A172 (cell line): ENCODE measurements around the gene MTMR10. TPM values are rescaled to one million over a fixed set of nuclear protein-coding genes. Genes with fewer than 3 reads are reported as not detected.

Experiments used
- DNase-seq: peaks from one replicate; pipeline ENCODE4 v3.0.0-alpha.2; 2015; ENCODE audit warnings: low spot score
- total RNA-seq: library from RNA; depleted of rRNA; stranded (reverse); fragments of >200 nt; shearing (Covaris generic); gene quantifications from 2 replicates; pipeline ENCODE4 v1.2.3, GENCODE V29; 2014

MTMR10 gene
- total RNA-seq, 1 experiment from 2014 or later: 20.9 TPM

DNA sequence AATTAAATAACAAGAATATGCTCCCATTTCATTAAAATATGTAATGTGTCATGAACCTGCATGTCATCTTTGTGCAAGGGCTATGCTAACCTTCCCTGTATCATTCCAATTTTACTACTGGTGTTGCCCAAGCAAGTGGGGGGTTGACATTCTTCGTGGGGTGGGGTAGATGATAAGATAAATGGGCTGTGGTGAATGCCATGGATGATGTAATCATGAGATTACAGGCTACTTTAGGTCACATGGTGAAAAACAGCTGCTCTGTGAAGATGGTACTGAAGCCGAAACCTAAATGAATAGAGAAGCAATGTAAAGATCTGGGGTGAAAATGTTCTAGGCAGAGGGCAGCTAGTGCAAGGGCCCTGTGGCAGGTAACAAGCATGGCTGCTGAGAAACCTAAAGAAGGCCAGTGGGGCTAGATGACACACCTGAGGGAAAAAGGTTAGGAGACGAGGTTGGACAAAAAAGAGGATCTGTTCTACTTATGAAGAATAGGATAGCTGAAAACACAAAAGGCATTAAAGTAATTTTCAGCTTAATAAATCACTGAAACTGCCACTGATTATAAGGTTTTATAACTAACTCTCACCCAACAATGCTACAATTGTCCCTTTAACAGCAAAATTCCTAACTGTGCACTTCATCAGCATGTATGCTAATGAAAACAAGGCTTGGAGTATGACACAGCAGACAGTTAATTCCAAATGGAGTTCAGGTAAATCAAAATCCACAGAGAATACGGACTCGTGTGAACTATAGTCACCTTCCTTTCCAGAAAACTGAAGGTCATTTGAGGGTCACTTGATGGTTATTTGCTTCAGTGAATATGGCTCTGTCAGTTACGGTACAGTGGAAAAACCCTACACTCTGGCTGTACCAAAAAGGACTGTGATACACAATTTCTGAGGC, 35.0 kb downstream of the MTMR10 start:
- peak; percentile 67 for DNase-seq

- no peak for DNase-seq
These were observed 36.8 kb downstream of the MTMR10 start for GRCh38 chr15:30954674-30955073.

- peak; percentile 91 for DNase-seq
These were observed 37.6 kb downstream of the MTMR10 start for GRCh38 chr15:30953731-30954378.

- no peak for DNase-seq
These were observed 38.2 kb downstream of the MTMR10 start for GRCh38 chr15:30953183-30953582.

GRCh38 chr15:30943654-30944335, 47.6 kb downstream of the MTMR10 start:
- no peak for DNase-seq

DNA sequence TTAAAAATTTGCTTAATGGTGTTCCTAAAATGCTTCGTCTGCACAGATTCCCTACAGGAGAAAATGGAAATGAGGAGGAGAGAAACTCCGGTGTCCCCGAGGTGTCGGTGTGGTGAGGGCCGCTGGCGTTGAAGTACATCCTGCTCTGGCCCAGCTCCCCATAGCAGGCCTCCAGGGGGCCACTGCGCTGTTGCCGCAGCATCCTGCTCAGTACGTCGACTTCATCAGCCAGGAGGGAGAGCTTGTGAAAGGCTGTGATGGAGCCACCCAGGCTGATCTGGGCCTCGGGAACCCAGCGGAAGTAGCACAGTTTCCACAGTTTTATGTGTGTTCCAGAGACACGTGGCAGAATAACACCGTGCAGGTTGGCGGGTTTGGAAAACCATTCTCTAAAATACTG, 49.9 kb downstream of the MTMR10 start:
- DNase-seq: no peak

DNA sequence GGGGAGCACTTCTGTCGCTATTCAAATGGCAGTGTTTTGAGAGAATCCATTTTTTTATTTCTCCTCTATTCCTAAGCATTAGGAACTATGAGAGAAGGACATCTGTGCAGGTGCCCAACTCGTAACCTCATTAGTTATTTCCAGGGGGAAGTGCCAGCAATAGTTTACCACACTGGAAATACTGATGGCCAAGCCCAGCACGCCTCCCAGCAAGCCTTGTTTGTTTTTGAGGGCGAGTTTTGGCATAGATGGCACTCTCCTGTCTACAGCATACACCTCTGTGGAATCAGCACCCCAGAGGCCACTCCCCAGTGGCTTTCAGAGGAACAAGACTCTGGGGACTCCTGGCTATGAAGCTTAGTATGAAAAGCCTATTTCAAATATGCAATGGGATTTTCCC, 51.1 kb downstream of the MTMR10 start:
- no peak for DNase-seq

DNA sequence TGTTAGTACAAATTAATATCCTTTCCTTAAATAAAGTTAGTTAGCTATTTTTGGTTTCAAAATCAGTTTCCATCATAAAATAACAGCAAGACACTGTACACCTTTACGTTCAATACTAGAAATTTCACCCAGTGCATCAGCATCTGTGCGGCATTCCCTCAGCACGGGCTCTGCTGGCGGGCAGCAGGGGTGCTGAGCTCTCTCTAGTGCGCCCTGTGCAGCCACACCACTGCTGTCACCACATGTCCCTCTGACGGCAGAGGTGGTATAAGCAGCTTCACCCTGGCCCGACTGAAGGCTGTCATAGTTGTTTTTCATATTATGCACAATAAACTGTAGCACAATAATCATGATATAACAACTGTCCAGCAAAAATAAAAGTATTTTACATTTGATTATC, 52.3 kb downstream of the MTMR10 start:
- no peak for DNase-seq

- no peak for DNase-seq
These were observed 58.1 kb downstream of the MTMR10 start for GRCh38 chr15:30933293-30933692.

- DNase-seq: no peak
These were observed 61.0 kb downstream of the MTMR10 start for GRCh38 chr15:30930422-30930821.

GRCh38 chr15:30929982-30930381, 61.4 kb downstream of the MTMR10 start:
- DNase-seq: no peak

DNA sequence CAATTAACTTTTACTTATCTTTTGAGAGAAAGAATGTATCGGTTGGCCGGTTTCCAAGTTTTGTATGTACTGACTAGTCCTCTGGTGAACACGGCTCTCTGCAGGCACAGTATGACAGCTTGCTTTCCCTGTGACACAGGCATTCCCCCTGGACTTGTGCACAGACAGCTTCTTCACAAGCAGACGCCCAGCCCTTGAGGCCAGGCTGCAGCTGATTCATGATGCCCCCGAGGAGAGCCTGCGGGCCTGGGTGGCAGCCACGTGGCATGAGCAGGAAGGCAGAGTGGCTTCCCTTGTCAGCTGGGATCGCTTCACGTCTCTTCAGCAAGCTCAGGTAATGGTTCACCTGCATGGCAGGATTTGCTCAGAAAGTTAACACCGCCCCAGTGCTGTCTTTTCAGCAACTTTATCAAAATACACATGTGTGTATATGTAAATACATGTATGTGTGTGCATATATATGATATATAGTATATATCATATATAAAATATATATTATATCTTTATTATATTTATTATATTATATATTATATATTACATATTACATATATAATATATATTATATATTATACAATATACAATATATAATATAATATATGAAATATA, 62.3 kb downstream of the MTMR10 start:
- no peak for DNase-seq

GRCh38 chr15:30928076-30928475, 63.4 kb downstream of the MTMR10 start:
- no peak for DNase-seq

DNA sequence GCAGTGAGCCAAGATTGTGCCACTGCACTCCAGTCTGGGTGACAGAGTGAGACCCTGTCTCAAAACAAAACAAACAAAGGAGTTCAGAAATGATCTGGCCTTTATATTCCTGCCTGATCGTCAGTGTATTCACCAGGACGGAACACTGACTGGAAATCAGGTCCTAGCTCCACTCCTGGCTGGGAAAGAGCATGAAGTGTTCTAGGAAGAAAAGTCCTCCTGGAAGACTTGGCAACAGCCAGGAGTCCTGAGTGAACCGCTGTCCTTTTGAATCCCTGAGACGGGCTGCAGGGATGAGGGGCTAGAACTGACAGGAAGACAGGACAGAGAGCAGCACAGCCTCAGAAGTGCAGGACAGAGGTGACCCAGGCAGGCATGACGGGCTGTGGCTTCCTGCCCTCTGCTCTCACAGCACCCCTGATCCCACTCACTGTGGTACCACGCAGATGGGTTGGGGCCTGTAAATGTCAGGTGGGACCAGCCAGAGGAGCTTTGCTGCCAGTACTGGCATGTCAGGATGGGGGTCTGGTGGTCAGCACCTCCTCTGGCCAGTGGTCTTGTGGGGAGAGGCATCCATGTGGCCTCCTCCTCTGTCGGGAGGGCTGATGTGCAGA, 64.2 kb downstream of the MTMR10 start:
- no peak for DNase-seq

- DNase-seq: no peak
These were observed 65.3 kb downstream of the MTMR10 start for GRCh38 chr15:30926161-30926560.

DNA sequence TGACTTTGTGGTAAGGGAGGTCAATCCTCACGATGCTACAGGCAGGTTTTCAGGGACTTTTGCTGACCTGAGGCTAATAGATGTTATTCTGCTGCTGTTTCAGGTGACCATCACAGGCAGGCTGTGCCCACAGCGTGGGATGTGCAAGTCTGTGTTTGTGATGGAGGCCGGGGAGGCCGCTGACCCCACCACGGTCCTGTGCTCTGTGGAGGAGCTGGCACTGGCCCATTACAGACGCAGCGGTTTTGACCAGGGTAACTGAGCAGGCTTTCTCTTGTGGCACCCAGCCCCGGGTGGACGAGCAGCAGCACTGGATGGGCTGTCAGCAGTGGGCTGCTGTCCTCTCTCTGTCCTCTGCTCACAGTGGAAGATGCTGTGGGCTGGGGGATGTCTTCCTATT, 65.7 kb downstream of the MTMR10 start:
- no peak for DNase-seq

GRCh38 chr15:30924353-30924752, 67.1 kb downstream of the MTMR10 start:
- DNase-seq: peak; percentile 41

DNA sequence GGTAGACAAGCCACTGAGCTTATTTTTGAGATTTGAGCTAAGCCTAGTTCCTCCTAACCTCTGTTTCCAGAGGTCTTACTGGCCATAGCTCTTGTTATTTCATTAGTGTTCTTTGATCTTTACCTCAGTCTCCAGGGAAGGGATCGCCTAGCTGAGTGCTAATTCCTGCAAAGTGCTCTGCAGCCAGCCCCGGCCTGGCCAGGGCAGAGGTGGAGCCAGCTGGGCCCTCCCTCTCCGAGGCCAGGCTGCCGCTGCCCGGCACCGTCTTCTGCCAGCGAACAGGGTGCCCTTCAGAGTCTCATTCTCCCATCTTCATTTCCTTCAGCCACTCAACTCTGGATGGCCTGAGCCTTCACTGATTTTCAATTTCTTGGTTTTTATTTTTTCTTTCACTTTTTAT, 68.0 kb downstream of the MTMR10 start:
- DNase-seq: no peak

DNA sequence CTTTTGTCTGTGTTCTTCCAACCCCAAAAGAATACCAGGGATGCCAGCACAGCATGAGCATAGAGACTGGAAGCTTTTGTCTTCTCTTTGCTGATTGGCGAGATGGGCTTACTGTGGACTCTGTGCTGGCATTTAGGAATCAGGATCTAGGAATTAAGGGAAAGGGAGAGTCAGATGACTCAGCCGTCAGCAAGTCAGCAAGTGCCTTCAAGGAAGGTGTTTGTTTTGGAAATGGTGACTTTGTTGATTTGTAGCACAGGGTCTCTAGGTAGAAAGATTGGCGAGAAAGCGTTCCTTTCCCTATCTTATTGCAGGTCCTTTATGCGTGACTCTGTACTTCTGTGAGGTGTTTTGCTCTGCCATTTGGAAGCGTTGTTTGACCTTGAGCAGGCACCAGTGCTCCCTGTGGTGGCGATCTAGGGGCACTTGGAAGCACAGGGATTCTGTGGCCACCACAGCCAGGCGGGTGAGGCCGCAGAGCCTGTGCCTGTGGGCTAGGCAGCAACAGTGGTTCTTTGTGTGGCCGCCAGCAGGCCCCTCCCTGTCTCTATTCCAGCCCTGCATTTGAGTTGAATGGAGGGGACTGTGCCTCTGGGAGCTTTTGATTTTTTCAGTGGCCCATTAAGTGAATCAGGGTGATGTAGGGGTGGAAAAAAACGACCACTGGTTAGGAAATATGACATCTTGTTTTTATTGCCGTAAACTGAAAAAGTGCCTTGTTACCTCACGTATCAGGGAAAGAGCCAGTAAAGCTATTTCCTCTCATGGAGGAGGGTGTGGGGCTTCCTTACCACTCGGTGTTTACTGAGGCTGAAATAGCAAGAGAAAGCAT, 68.7 kb downstream of the MTMR10 start:
- peak; percentile 84 for DNase-seq

DNA sequence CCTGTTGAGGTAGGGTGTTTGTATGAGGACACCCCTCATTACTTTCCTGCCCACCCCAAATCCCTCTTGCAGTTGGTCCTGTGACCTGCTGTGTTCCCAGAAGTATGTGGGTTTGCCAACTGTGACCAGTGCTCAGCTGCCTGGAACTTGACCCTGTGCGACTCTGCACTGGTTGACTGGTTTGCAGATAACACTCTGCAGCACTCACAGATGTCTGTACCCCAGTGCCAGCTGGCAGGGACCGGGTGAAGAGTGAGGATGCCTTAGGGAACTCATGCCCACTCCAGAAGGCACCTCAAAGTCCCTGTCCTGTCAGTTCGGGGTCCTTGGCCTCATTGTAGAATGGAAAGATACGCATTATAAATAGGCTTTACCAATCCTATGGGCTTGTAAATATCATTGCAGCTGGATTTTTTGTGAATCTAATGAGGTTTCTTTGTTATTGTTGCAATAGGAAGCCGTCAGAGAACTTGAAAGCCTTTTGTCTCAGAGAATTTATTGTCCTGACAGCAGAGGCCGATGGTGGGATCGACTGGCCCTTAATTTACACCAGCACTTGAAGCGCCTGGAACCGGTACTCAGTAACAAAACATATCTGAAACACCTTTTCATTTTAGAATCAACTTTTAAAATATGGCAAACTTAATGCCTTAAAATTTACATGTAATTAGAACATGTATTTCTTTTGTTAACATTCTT, 69.5 kb downstream of the MTMR10 start:
- DNase-seq: peak; percentile 12
